GM12878 (cell line): ENCODE measurements around the gene KDM8. TPM values are rescaled to one million over a fixed set of nuclear protein-coding genes. Genes with fewer than 3 reads are reported as not detected.

Experiments
- ATAC-seq: fragments of 200-7000 bp; cut with Tn5 transposase; 3 replicates; pipeline ENCODE4 v1.9.1; 2020; ENCODE audit warnings: mild to moderate bottlenecking, moderate library complexity
- BruUV-seq: library from RNA; stranded (reverse); fragments of 400-500 nt; replicated peaks from 2 replicates; lab custom pipeline; 2021; lab: Mats Ljungman, UMichigan
- CTCF ChIA-PET: fragments of 300-600 bp; sonication (Branson Sonifier 250); formaldehyde crosslinking; extraction: SDS; loops from one replicate; lab custom pipeline; 2021; ENCODE audit warnings: inconsistent platforms; lab: Yijun Ruan, JAX
- POLR2A ChIA-PET: fragments of 350-600 bp; formaldehyde crosslinking; extraction: SDS; loops from one replicate; lab custom pipeline; 2021; ENCODE audit warnings: inconsistent platforms; lab: Charles Lee
- RAD21 ChIA-PET: fragments of 300-600 bp; sonication (Branson Sonifier 250); formaldehyde crosslinking; loops from one replicate; lab custom pipeline; 2023; ENCODE audit warnings: antibody characterized with exemption; ENCODE audit not compliant: unreplicated experiment; lab: Charles Lee
- SMC1A ChIA-PET: fragments of 300-600 bp; sonication (Branson Sonifier 250); formaldehyde crosslinking; loops from one replicate; lab custom pipeline; 2023; ENCODE audit not compliant: unreplicated experiment, uncharacterized antibody; lab: Charles Lee
- DNase-seq: peaks from one replicate; pipeline ENCODE4 v3.0.0-alpha.2; 2011; ENCODE audit warnings: low read depth, low spot score
- FAIRE-seq: peaks from 3 replicates; lab custom pipeline; 2011; peaks lifted over from hg19 to GRCh38; lab: Jason Lieb, UNC
- H2AFZ ChIP-seq: 2 replicates; pipeline ENCODE4 v1.6.0; 2011; ENCODE audit warnings: low read depth, low read length, control low read depth; ENCODE audit not compliant: control insufficient read depth
- H3K27ac ChIP-seq: 2 replicates; pipeline ENCODE4 v1.5.1; 2011; ENCODE audit warnings: control low read depth; ENCODE audit not compliant: control insufficient read depth, insufficient read depth
- H3K27me3 ChIP-seq, 2 experiments: replicated peaks in 1 of 2; 2 replicates each; pipeline versions ENCODE4 v1.6.0 to v1.6.1; 2011; ENCODE audit warnings: low read length in 1 of 2; ENCODE audit not compliant: control insufficient read depth in 2 of 2, insufficient read depth in 2 of 2
- H3K36me3 ChIP-seq, 2 experiments: 2 replicates each; pipeline ENCODE4 v1.5.1; 2011; ENCODE audit warnings: low read length in 1 of 2; ENCODE audit not compliant: control insufficient read depth in 2 of 2, insufficient read depth in 2 of 2
- H3K4me1 ChIP-seq: 2 replicates; pipeline ENCODE4 v1.6.1; 2011; ENCODE audit warnings: mild to moderate bottlenecking, low read length, moderate library complexity, mixed read lengths; ENCODE audit not compliant: control insufficient read depth, insufficient read depth
- H3K4me2 ChIP-seq: 2 replicates; pipeline ENCODE4 v1.6.0; 2011; ENCODE audit warnings: control low read depth; ENCODE audit not compliant: control insufficient read depth, insufficient read depth
- H3K4me3 ChIP-seq: fragments of 200-600 bp; sonication (generic); 2 replicates; pipeline ENCODE4 v1.5.1; 2016
- H3K79me2 ChIP-seq: 2 replicates; pipeline ENCODE4 v1.6.0; 2011; ENCODE audit warnings: low read length; ENCODE audit not compliant: control insufficient read depth, insufficient read depth
- H3K9ac ChIP-seq: 2 replicates; pipeline ENCODE4 v1.8.0; 2011; ENCODE audit warnings: low read length, control low read depth, mixed read lengths; ENCODE audit not compliant: control insufficient read depth, insufficient read depth
- H3K9me3 ChIP-seq: replicated peaks from 3 replicates; pipeline ENCODE4 v1.5.1; 2011; ENCODE audit warnings: mild to moderate bottlenecking, low read length; ENCODE audit not compliant: control insufficient read depth, insufficient read depth
- H4K20me1 ChIP-seq: 2 replicates; pipeline ENCODE4 v1.6.0; 2011; ENCODE audit not compliant: control insufficient read depth, insufficient read depth
- CBX3 ChIP-seq: fragments of 200-600 bp; sonication (generic); IDR thresholded peaks from 2 replicates; pipeline ENCODE4 v1.6.1; 2016; ENCODE audit warnings: low read depth, borderline replicate concordance
- CHD1 ChIP-seq: IDR thresholded peaks from 2 replicates; pipeline ENCODE4 v1.6.1; 2012; ENCODE audit warnings: low read depth, low read length, improper control_type of control experiment
- MXI1 ChIP-seq: fragments of 150-350 bp; IDR thresholded peaks from 2 replicates; pipeline ENCODE4 v1.6.1; 2011; ENCODE audit warnings: low read depth, mild to moderate bottlenecking, inconsistent platforms, low read length, improper control_type of control experiment
- NFXL1 ChIP-seq: fragments of 450-650 bp; IDR thresholded peaks from 2 replicates; pipeline ENCODE4 v1.6.1; 2017; ENCODE audit warnings: antibody characterized with exemption, mild to moderate bottlenecking, borderline replicate concordance
- POLR2AphosphoS5 ChIP-seq: IDR thresholded peaks from 2 replicates; pipeline ENCODE4 v1.6.1; 2011; ENCODE audit warnings: mild to moderate bottlenecking, low read length, inconsistent platforms
- ZNF687 ChIP-seq: fragments of 450-650 bp; IDR thresholded peaks from 2 replicates; pipeline ENCODE4 v1.6.1; 2017; ENCODE audit warnings: mild to moderate bottlenecking, moderate library complexity
- WGBS: methylation state at CpG from one replicate; pipeline ENCODE4 v1.1.6; 2016; ENCODE audit warnings: low lambda C conversion rate; ENCODE audit not compliant: insufficient replicate concordance, insufficient coverage; ENCODE audit errors: missing lambda C conversion rate; 5-methylcytosine and 5-hydroxymethylcytosine counted together
- in situ Hi-C: fragments of 300-500 bp; cut with MboI; formaldehyde crosslinking; loops from 9 replicates; pipeline ENCODE4 v1.14.3; 2018; ENCODE audit warnings: mixed read lengths
- intact Hi-C: fragments of 100-400 bp; cut with micrococcal nuclease; formaldehyde crosslinking; loops from one replicate; pipeline ENCODE4 v1.14.2; 2022; ENCODE audit not compliant: unreplicated experiment
- polyA plus RNA-seq, 11 experiments: library from polyadenylated mRNA; depleted of rRNA in 4 of 11; unstranded in 6 of 11; stranded (reverse) in 5 of 11; fragments of >200 nt; fragmentation: Nextera tagmentation in 4 of 11; fragmentation: Illumina TruSeq in 1 of 11; extraction: Ambion mirVana in 4 of 11; extraction: Trizol in 1 of 11; gene quantifications; 1 replicate in 1 of 11; 2 replicates in 10 of 11; pipeline versions ENCODE4 v1.2.1 to v1.2.3, GENCODE V29; 2011 to 2016; ENCODE audit warnings: inconsistent platforms in 2 of 11, missing spikeins in 2 of 11, low read depth in 1 of 11
- total RNA-seq, 4 experiments: library from RNA; depleted of rRNA in 3 of 4; stranded (reverse); fragments of >200 nt in 3 of 4; fragmentation: Illumina TruSeq in 1 of 4; extraction: Trizol in 1 of 4; gene quantifications; 2 replicates each; pipeline versions ENCODE4 v1.2.1 to v1.2.3, GENCODE V29; 2013 to 2021

KDM8 gene
- total and polyA plus RNA-seq, 10 of the 15 experiments (the other 5 are each of a cell fraction or from before 2014, with no cell fraction given), result 0.79 to 8.9 (median 5.8) TPM

GRCh38 chr16:27243725-27244362 lies 40.5 kb downstream of the KDM8 start:
- no peaks in the 10 kb centered on the region for H4K20me1 ChIP-seq
- H3K9me3 ChIP-seq, result no peaks in the 10 kb centered on the region; the same call in 2 of the 3 replicates
- H3K36me3 ChIP-seq, result peaks cover 0 to 3% of the 10 kb centered on the region in 2 experiments; a peak in 1 of 4 replicates
- DNase-seq (no peak), ATAC-seq (no peak), FAIRE-seq (no peak)
- ChIA-PET SMC1A (interaction anchor here (0.6 to 12.2 kb wide), 15 partner anchors 8 to 145 kb away, joined by 3 to 178 read pairs (median 5); partner anchors contain the start of gene NSMCE1), RAD21 (interaction anchor here (0.6 to 4.2 kb wide), 11 partner anchors 9 to 208 kb away, joined by 3 to 22 read pairs (median 6); partner anchors contain the start of genes KDM8 and NSMCE1), CTCF (interaction anchor here (0.6 to 4.1 kb wide), 11 partner anchors 9 to 157 kb away, joined by 3 to 24 read pairs (median 6); partner anchors contain the start of gene NSMCE1), POLR2A (interaction anchor here (0.8 to 8.4 kb wide), 11 partner anchors 11 to 164 kb away, joined by 3 to 79 read pairs (median 3); partner anchors contain the start of gene KDM8)
- intact Hi-C loops, result no loop called here
- H3K9ac ChIP-seq, result no peak overlapping the region
- BruUV-seq, result no TSS peak
- H3K4me2 ChIP-seq, result 0 out of 2 replicates have a peak overlapping the region, but pooled peaks have one; percentile 19
- peaks cover 16% of the 10 kb centered on the region for H3K4me1 ChIP-seq
- no peak overlapping the region for H2AFZ ChIP-seq
- no peak overlapping the region for H3K4me3 ChIP-seq
- no peak overlapping the region for H3K27ac ChIP-seq
- 93% methylated on average over 11 of the region's 11 CpGs for WGBS
- H3K79me2 ChIP-seq, result no peaks in the 10 kb centered on the region
- in situ Hi-C loops, result no loop called here
- TF ChIP-seq POLR2AphosphoS5 (no peak), MXI1 (no peak), CBX3 (no peak), CHD1 (no peak), NFXL1 (no peak), ZNF687 (no peak)
- no peaks in the 10 kb centered on the region for H3K27me3 ChIP-seq
